K562 (cell line): ENCODE results near the gene LETM1. TPM values are rescaled to one million over a fixed set of nuclear protein-coding genes. Genes with fewer than 3 reads are reported as not detected.

Experiments used
- CBFA2T3 ChIP-seq: fragments of 450-650 bp; IDR thresholded peaks from 2 replicates; pipeline ENCODE4 v1.6.1; 2017
- FUS ChIP-seq: fragments of 200-400 bp; formaldehyde crosslinking; optimal IDR thresholded peaks from 2 replicates; pipeline ENCODE3; 2017; ENCODE audit warnings: low read depth, low read length
- HDAC6 ChIP-seq: IDR thresholded peaks from 2 replicates; pipeline ENCODE4 v1.6.1; 2012; ENCODE audit warnings: low read depth, mild to moderate bottlenecking, control low read depth, inconsistent platforms, low read length, moderate library complexity
- TAF15 ChIP-seq: fragments of 200-400 bp; formaldehyde crosslinking; IDR thresholded peaks from 2 replicates; pipeline ENCODE4 v1.6.1; 2017; ENCODE audit warnings: mild to moderate bottlenecking, low read depth, low read length, moderate library complexity
- ZNF79 ChIP-seq: fragments of 250-450 bp; sonication (Bioruptor Pico); IDR thresholded peaks from 2 replicates; pipeline ENCODE4 v1.4.0; 2020; ENCODE audit warnings: low read depth, mild to moderate bottlenecking, moderate library complexity
- polyA plus RNA-seq, 8 experiments: library from polyadenylated mRNA; depleted of rRNA in 4 of 8; stranded (reverse) in 5 of 8; unstranded in 3 of 8; fragments of >200 nt; fragmentation: Nextera tagmentation in 2 of 8; fragmentation: Illumina TruSeq in 1 of 8; extraction: Ambion mirVana in 2 of 8; extraction: Trizol in 1 of 8; gene quantifications; 2 replicates each; pipeline versions ENCODE4 v1.2.1 to v1.2.3, GENCODE V29; 2011 to 2014; ENCODE audit warnings: inconsistent platforms in 1 of 8, missing spikeins in 1 of 8
- total RNA-seq, 7 experiments: library from RNA; depleted of rRNA in 6 of 7; stranded (reverse); fragments of >200 nt in 6 of 7; fragmentation: Illumina TruSeq in 2 of 7; extraction: Trizol in 2 of 7; gene quantifications; 2 replicates each; pipeline versions ENCODE4 v1.2.1 to v1.2.3, GENCODE V29; 2011 to 2021; ENCODE audit warnings: low replicate concordance in 1 of 7
- TF ChIP-seq, protein P1 (sequence below), 2 experiments: fragments of 450-650 bp; formaldehyde crosslinking in 1 of 2; IDR thresholded peaks; 2 replicates each; pipeline versions ENCODE4 v1.4.0 to v1.6.1; 2014 to 2020; ENCODE audit warnings: mild to moderate bottlenecking in 2 of 2, borderline replicate concordance in 1 of 2, low read depth in 1 of 2

Gene LETM1
- total and polyA plus RNA-seq, 9 of the 15 experiments (the other 6 are each of a cell fraction or from before 2014, with no cell fraction given): 3.9 to 109 (median 35.0) TPM

GRCh38 chr4:1772853-1773538 lies 83.0 kb downstream of the LETM1 start (continued):
- TF ChIP-seq TAF15 (no peak), CBFA2T3 (peak; percentile 4; the same call in 1 of the 2 replicates), ZNF79 (CRISPR knock-in tag) (no peak), FUS (no peak), HDAC6 (no peak)
- TF ChIP-seq, protein P1, sequence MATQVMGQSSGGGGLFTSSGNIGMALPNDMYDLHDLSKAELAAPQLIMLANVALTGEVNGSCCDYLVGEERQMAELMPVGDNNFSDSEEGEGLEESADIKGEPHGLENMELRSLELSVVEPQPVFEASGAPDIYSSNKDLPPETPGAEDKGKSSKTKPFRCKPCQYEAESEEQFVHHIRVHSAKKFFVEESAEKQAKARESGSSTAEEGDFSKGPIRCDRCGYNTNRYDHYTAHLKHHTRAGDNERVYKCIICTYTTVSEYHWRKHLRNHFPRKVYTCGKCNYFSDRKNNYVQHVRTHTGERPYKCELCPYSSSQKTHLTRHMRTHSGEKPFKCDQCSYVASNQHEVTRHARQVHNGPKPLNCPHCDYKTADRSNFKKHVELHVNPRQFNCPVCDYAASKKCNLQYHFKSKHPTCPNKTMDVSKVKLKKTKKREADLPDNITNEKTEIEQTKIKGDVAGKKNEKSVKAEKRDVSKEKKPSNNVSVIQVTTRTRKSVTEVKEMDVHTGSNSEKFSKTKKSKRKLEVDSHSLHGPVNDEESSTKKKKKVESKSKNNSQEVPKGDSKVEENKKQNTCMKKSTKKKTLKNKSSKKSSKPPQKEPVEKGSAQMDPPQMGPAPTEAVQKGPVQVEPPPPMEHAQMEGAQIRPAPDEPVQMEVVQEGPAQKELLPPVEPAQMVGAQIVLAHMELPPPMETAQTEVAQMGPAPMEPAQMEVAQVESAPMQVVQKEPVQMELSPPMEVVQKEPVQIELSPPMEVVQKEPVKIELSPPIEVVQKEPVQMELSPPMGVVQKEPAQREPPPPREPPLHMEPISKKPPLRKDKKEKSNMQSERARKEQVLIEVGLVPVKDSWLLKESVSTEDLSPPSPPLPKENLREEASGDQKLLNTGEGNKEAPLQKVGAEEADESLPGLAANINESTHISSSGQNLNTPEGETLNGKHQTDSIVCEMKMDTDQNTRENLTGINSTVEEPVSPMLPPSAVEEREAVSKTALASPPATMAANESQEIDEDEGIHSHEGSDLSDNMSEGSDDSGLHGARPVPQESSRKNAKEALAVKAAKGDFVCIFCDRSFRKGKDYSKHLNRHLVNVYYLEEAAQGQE (IDR thresholded peaks at IDR 0.05; ENCODE audit: borderline replicate concordance): no peak
- TF ChIP-seq, protein P1 (CRISPR knock-in tag; IDR thresholded peaks at IDR 0.05; ENCODE audit: low read depth): no peak
- TF ChIP-seq, all 486 proteins: peak for 3
